GM12878 (cell line): Measurements from ENCODE around the gene SBK2. TPM values are rescaled to one million over a fixed set of nuclear protein-coding genes. Genes with fewer than 3 reads are reported as not detected.

ENCODE experiments used
- EED ChIP-seq: sonication (generic); IDR thresholded peaks from 2 replicates; pipeline ENCODE4 v1.6.1; 2016; ENCODE audit warnings: antibody characterized with exemption, low read depth
- FOXM1 ChIP-seq: IDR thresholded peaks from 2 replicates; pipeline ENCODE4 v1.6.1; 2012; ENCODE audit warnings: low read depth, mild to moderate bottlenecking, inconsistent platforms, low read length, moderate library complexity
- GABPA ChIP-seq: IDR thresholded peaks from 2 replicates; pipeline ENCODE4 v1.6.1; 2014; ENCODE audit warnings: antibody characterized with exemption, low read depth, mild to moderate bottlenecking, inconsistent platforms
- HCFC1 ChIP-seq: fragments of 150-350 bp; IDR thresholded peaks from 2 replicates; pipeline ENCODE4 v1.6.1; 2014; ENCODE audit warnings: low read length
- KAT2A ChIP-seq: conservative IDR thresholded peaks from 2 replicates; pipeline ENCODE4 v1.6.1; 2011; ENCODE audit warnings: low read depth, low read length; ENCODE audit not compliant: control insufficient read depth
- KDM1A ChIP-seq: fragments of 200-600 bp; sonication (generic); IDR thresholded peaks from 2 replicates; pipeline ENCODE4 v1.6.1; 2016; ENCODE audit warnings: borderline replicate concordance
- MEF2A ChIP-seq: IDR thresholded peaks from 2 replicates; pipeline ENCODE4 v1.6.1; 2011; ENCODE audit warnings: low read depth, mild to moderate bottlenecking, low read length, moderate library complexity; ENCODE audit not compliant: insufficient read depth
- NFYA ChIP-seq: IDR thresholded peaks from 2 replicates; pipeline ENCODE4 v1.6.1; 2011; ENCODE audit warnings: low read depth, mild to moderate bottlenecking, low read length, improper control_type of control experiment, borderline replicate concordance
- NFYB ChIP-seq: IDR thresholded peaks from 2 replicates; pipeline ENCODE4 v1.6.1; 2011; ENCODE audit warnings: low read depth, mild to moderate bottlenecking, low read length, improper control_type of control experiment, moderate library complexity; ENCODE audit not compliant: insufficient read depth
- TCF3 ChIP-seq: IDR thresholded peaks from 2 replicates; pipeline ENCODE4 v1.6.1; 2012; ENCODE audit warnings: low read depth, mild to moderate bottlenecking, low read length, borderline replicate concordance; ENCODE audit not compliant: insufficient read depth
- polyA plus RNA-seq, 11 experiments: library from polyadenylated mRNA; depleted of rRNA in 4 of 11; unstranded in 6 of 11; stranded (reverse) in 5 of 11; fragments of >200 nt; fragmentation: Nextera tagmentation in 4 of 11; fragmentation: Illumina TruSeq in 1 of 11; extraction: Ambion mirVana in 4 of 11; extraction: Trizol in 1 of 11; gene quantifications; 1 replicate in 1 of 11; 2 replicates in 10 of 11; pipeline versions ENCODE4 v1.2.1 to v1.2.3, GENCODE V29; 2011 to 2016; ENCODE audit warnings: inconsistent platforms in 2 of 11, missing spikeins in 2 of 11, low read depth in 1 of 11
- total RNA-seq, 4 experiments: library from RNA; depleted of rRNA in 3 of 4; stranded (reverse); fragments of >200 nt in 3 of 4; fragmentation: Illumina TruSeq in 1 of 4; extraction: Trizol in 1 of 4; gene quantifications; 2 replicates each; pipeline versions ENCODE4 v1.2.1 to v1.2.3, GENCODE V29; 2013 to 2021
- TF ChIP-seq, protein P1 (sequence below): IDR thresholded peaks from 2 replicates; pipeline ENCODE4 v1.6.1; 2012; ENCODE audit warnings: improper control_type of control experiment, low read depth, low read length; ENCODE audit not compliant: insufficient replicate concordance
- TF ChIP-seq, protein P2 (sequence below): IDR thresholded peaks from 2 replicates; pipeline ENCODE4 v1.6.1; 2011; ENCODE audit warnings: low read depth, mild to moderate bottlenecking, low read length, moderate library complexity, borderline replicate concordance; ENCODE audit errors: extremely low read depth
- TF ChIP-seq, protein P3 (sequence below): IDR thresholded peaks from 2 replicates; pipeline ENCODE4 v1.6.1; 2012; ENCODE audit warnings: low read depth, low read length, improper control_type of control experiment
- TF ChIP-seq, protein P4 (sequence below): IDR thresholded peaks from 2 replicates; pipeline ENCODE4 v1.6.1; 2012; ENCODE audit warnings: low read depth, low read length, improper control_type of control experiment
- TF ChIP-seq, protein P5 (sequence below): fragments of 450-650 bp; IDR thresholded peaks from 2 replicates; pipeline ENCODE4 v1.6.1; 2014; ENCODE audit warnings: mild to moderate bottlenecking
- TF ChIP-seq, protein P6 (sequence below): fragments of 450-650 bp; IDR thresholded peaks from 2 replicates; pipeline ENCODE4 v1.6.1; 2017; ENCODE audit warnings: antibody characterized with exemption, mild to moderate bottlenecking, moderate library complexity

The SBK2 gene
- total and polyA plus RNA-seq, 10 of the 15 experiments (the other 5 are each of a cell fraction or from before 2014, with no cell fraction given) = not detected

DNA sequence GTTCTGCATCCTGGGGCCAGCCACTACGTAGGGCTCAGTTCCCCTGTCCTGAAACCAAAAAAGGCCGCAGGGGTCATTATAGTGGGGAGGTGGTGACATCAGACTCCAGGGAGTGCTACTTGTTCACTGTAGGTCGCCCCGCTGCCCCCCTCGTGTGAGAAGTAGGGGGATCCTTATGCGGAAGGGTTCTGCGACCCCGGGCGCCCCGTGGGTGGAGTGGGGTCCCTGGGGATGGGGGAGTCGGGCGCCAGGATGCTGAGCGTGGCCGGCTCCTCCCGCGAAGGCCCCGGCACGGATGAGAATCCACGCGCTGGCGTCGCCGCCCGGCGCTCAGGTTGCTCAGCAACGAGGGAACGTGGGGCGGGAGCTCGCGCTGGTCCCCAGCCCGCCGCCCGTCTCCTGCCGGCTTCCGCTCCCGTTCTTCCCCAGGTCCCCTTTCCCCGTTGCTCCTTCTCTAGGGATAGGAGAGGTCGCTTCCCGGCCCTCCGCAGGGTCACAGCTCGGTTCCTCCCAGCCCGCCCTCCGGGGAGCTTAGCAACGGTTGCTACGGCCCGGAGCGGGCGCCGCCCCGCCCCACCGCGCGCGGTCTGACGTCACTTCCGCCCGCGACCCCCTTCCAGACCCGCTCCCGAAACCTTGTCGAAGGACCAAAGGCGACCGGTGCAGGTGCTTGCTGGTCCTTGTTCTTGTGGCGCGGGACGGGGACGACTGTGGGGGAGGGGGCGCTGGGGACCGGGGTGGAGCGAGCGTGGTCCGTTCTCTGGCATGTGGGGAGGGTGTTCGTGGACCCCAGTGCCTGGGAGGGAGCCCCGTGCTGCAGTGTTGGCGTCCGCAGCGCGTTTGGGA is 52.1 kb downstream of the SBK2 start, which contains the start of gene NAT14 (continued):
- TF ChIP-seq, protein P1, sequence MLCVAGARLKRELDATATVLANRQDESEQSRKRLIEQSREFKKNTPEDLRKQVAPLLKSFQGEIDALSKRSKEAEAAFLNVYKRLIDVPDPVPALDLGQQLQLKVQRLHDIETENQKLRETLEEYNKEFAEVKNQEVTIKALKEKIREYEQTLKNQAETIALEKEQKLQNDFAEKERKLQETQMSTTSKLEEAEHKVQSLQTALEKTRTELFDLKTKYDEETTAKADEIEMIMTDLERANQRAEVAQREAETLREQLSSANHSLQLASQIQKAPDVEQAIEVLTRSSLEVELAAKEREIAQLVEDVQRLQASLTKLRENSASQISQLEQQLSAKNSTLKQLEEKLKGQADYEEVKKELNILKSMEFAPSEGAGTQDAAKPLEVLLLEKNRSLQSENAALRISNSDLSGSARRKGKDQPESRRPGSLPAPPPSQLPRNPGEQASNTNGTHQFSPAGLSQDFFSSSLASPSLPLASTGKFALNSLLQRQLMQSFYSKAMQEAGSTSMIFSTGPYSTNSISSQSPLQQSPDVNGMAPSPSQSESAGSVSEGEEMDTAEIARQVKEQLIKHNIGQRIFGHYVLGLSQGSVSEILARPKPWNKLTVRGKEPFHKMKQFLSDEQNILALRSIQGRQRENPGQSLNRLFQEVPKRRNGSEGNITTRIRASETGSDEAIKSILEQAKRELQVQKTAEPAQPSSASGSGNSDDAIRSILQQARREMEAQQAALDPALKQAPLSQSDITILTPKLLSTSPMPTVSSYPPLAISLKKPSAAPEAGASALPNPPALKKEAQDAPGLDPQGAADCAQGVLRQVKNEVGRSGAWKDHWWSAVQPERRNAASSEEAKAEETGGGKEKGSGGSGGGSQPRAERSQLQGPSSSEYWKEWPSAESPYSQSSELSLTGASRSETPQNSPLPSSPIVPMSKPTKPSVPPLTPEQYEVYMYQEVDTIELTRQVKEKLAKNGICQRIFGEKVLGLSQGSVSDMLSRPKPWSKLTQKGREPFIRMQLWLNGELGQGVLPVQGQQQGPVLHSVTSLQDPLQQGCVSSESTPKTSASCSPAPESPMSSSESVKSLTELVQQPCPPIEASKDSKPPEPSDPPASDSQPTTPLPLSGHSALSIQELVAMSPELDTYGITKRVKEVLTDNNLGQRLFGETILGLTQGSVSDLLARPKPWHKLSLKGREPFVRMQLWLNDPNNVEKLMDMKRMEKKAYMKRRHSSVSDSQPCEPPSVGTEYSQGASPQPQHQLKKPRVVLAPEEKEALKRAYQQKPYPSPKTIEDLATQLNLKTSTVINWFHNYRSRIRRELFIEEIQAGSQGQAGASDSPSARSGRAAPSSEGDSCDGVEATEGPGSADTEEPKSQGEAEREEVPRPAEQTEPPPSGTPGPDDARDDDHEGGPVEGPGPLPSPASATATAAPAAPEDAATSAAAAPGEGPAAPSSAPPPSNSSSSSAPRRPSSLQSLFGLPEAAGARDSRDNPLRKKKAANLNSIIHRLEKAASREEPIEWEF = no peak
- TF ChIP-seq EED (no peak), KDM1A (no peak), NFYA (no peak), KAT2A (no peak), GABPA (peak; percentile 75), NFYB (no peak), HCFC1 (no peak; the same call in 1 of the 2 replicates), TCF3 (0 out of 2 replicates have a peak, but pooled peaks have one; percentile 16), MEF2A (no peak), FOXM1 (no peak)
- TF ChIP-seq, protein P2, sequence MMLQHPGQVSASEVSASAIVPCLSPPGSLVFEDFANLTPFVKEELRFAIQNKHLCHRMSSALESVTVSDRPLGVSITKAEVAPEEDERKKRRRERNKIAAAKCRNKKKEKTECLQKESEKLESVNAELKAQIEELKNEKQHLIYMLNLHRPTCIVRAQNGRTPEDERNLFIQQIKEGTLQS = no peak
- TF ChIP-seq, protein P3, sequence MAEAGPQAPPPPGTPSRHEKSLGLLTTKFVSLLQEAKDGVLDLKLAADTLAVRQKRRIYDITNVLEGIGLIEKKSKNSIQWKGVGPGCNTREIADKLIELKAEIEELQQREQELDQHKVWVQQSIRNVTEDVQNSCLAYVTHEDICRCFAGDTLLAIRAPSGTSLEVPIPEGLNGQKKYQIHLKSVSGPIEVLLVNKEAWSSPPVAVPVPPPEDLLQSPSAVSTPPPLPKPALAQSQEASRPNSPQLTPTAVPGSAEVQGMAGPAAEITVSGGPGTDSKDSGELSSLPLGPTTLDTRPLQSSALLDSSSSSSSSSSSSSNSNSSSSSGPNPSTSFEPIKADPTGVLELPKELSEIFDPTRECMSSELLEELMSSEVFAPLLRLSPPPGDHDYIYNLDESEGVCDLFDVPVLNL = no peak
- TF ChIP-seq, protein P4, sequence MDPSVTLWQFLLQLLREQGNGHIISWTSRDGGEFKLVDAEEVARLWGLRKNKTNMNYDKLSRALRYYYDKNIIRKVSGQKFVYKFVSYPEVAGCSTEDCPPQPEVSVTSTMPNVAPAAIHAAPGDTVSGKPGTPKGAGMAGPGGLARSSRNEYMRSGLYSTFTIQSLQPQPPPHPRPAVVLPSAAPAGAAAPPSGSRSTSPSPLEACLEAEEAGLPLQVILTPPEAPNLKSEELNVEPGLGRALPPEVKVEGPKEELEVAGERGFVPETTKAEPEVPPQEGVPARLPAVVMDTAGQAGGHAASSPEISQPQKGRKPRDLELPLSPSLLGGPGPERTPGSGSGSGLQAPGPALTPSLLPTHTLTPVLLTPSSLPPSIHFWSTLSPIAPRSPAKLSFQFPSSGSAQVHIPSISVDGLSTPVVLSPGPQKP = peak; percentile 73; the same call in 1 of the 2 replicates
- TF ChIP-seq, protein P5, sequence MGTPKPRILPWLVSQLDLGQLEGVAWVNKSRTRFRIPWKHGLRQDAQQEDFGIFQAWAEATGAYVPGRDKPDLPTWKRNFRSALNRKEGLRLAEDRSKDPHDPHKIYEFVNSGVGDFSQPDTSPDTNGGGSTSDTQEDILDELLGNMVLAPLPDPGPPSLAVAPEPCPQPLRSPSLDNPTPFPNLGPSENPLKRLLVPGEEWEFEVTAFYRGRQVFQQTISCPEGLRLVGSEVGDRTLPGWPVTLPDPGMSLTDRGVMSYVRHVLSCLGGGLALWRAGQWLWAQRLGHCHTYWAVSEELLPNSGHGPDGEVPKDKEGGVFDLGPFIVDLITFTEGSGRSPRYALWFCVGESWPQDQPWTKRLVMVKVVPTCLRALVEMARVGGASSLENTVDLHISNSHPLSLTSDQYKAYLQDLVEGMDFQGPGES = no peak
- TF ChIP-seq, protein P6, sequence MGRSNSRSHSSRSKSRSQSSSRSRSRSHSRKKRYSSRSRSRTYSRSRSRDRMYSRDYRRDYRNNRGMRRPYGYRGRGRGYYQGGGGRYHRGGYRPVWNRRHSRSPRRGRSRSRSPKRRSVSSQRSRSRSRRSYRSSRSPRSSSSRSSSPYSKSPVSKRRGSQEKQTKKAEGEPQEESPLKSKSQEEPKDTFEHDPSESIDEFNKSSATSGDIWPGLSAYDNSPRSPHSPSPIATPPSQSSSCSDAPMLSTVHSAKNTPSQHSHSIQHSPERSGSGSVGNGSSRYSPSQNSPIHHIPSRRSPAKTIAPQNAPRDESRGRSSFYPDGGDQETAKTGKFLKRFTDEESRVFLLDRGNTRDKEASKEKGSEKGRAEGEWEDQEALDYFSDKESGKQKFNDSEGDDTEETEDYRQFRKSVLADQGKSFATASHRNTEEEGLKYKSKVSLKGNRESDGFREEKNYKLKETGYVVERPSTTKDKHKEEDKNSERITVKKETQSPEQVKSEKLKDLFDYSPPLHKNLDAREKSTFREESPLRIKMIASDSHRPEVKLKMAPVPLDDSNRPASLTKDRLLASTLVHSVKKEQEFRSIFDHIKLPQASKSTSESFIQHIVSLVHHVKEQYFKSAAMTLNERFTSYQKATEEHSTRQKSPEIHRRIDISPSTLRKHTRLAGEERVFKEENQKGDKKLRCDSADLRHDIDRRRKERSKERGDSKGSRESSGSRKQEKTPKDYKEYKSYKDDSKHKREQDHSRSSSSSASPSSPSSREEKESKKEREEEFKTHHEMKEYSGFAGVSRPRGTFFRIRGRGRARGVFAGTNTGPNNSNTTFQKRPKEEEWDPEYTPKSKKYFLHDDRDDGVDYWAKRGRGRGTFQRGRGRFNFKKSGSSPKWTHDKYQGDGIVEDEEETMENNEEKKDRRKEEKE = no peak
